ENCODE data around the gene RGS6. TPM values are rescaled to one million over a fixed set of nuclear protein-coding genes. Genes with fewer than 3 reads are reported as not detected.

The RGS6 gene
- total and polyA plus RNA-seq, 2 of the 4 experiments (the other 2 are of a cell fraction), result not detected

GRCh38 chr14:72519543-72519942 is 587.3 kb downstream of the RGS6 start:
- DNase-seq, result no peak
- H2BK120ac ChIP-seq (ENCODE audit: low read depth, low read length), result peak overlapping the region; percentile 30
- 0 out of 3 replicates have a peak overlapping the region, but pooled peaks have one; percentile 11 for H2BK15ac ChIP-seq (ENCODE audit: low read depth, low read length)
- H3K9ac ChIP-seq (ENCODE audit: low read depth, low read length), result no peak overlapping the region
- H4K91ac ChIP-seq (ENCODE audit: insufficient read depth, low read depth, low read length), result no peak overlapping the region
- TF ChIP-seq CHD1 (IDR thresholded peaks at IDR 0.05; ENCODE audit: low read depth, low read length), result no peak
- no peak overlapping the region for H3K23ac ChIP-seq (ENCODE audit: low read depth, low read length)
- H2BK20ac ChIP-seq (ENCODE audit: low read depth, low read length), result no peak overlapping the region
- no peak overlapping the region for H3K4me2 ChIP-seq (ENCODE audit: low read depth, low read length)
- no peak overlapping the region for H4K5ac ChIP-seq (ENCODE audit: low read depth, low read length)
- H3K4me1 ChIP-seq (ENCODE audit: control insufficient read depth, insufficient read depth, low read length), result peaks cover 20% of the 10 kb centered on the region
- BruUV-seq (replicated peaks), result no TSS peak
- H3K27ac ChIP-seq (ENCODE audit: insufficient read depth, low read length), result no peak overlapping the region
- no peak overlapping the region for H2AK9ac ChIP-seq (replicated peaks; ENCODE audit: low read depth, low read length, poor library complexity)
- ChIA-PET CTCF (no interaction called here), POLR2A (ENCODE audit: unreplicated experiment) (no interaction called here)
- H3K9me1 ChIP-seq (ENCODE audit: insufficient read depth, low read length), result peaks cover 6% of the 10 kb centered on the region; the same call in 1 of the 2 replicates
- no peak overlapping the region; the same call in 1 of the 2 replicates for H3K18ac ChIP-seq (ENCODE audit: low read depth, low read length)
- no peak overlapping the region for H3K4me3 ChIP-seq (ENCODE audit: insufficient read depth, low read depth, low read length)
- H4K8ac ChIP-seq (ENCODE audit: low read depth in 2 of 2, low read length in 2 of 2), result no peak overlapping the region
- no peak overlapping the region for H2AFZ ChIP-seq (replicated peaks; ENCODE audit: low read length, poor library complexity)
- no peak for ATAC-seq (ENCODE audit: low read depth)
- intact Hi-C loops (cut with micrococcal nuclease), result loop anchor here (5.0 to 10.0 kb wide), 3 partner anchors 148 to 228 kb away; no protein-coding TSS in a partner anchor
- peak overlapping the region; percentile 27; the same call in 1 of the 2 replicates for H2AK5ac ChIP-seq (ENCODE audit: low read depth, low read length)
- H3K27me3 ChIP-seq (ENCODE audit: control insufficient read depth, insufficient read depth, low read length), result no peaks in the 10 kb centered on the region
- no peaks in the 10 kb centered on the region for H3K9me3 ChIP-seq (ENCODE audit: control insufficient read depth, insufficient read depth, low read length)
- H3K4ac ChIP-seq (ENCODE audit: low read depth, low read length), result 0 out of 2 replicates have a peak overlapping the region, but pooled peaks have one; percentile 24
- no peak overlapping the region for H3K56ac ChIP-seq (ENCODE audit: extremely low read depth, insufficient read depth, low read length)
- in situ Hi-C loops (cut with MboI; ENCODE audit: low sequenced_read_pairs), result loop anchor here (5.0 kb wide), 1 partner anchor 388 kb away; no protein-coding TSS in a partner anchor
- H3K36me3 ChIP-seq (ENCODE audit: control insufficient read depth, insufficient read depth, low read length), result no peaks in the 10 kb centered on the region
- H2BK5ac ChIP-seq (ENCODE audit: low read depth, low read length, poor library complexity, severe bottlenecking), result no peak overlapping the region
- dilution Hi-C loops (cut with HindIII; ENCODE audit: low sequenced_read_pairs, unreplicated experiment), result no loop called here
- H3K79me1 ChIP-seq (ENCODE audit: low read depth in 1 of 2, low read length in 2 of 2), result no peaks in the 10 kb centered on the region
- no peaks in the 10 kb centered on the region for H4K20me1 ChIP-seq (ENCODE audit: insufficient read depth, low read length)
- 100% methylated on average over 2 of the region's 4 CpGs; no CpG with 5 or more reads in 1 of the 2 experiments for WGBS, 2 experiments (ENCODE audit: extremely low coverage in 2 of 2, insufficient read length in 1 of 2)
- no peak overlapping the region for H3K14ac ChIP-seq (replicated peaks; ENCODE audit: low read depth, low read length)
